GM12878 (cell line): ENCODE measurements around the gene BCKDHB. TPM values are rescaled to one million over a fixed set of nuclear protein-coding genes. Genes with fewer than 3 reads are reported as not detected.

ENCODE experiments used
- BACH1 ChIP-seq: fragments of 450-650 bp; IDR thresholded peaks from 2 replicates; pipeline ENCODE4 v1.6.1; 2017; ENCODE audit warnings: mild to moderate bottlenecking, borderline replicate concordance
- BCL3 ChIP-seq: IDR thresholded peaks from 2 replicates; pipeline ENCODE4 v1.6.1; 2011; ENCODE audit warnings: borderline replicate concordance, low read depth, mild to moderate bottlenecking, moderate library complexity, low read length; ENCODE audit not compliant: insufficient read depth, poor library complexity, severe bottlenecking
- CREM ChIP-seq: IDR thresholded peaks from 2 replicates; pipeline ENCODE4 v1.6.1; 2014; ENCODE audit warnings: antibody characterized with exemption, low read depth
- DPF2 ChIP-seq: fragments of 450-650 bp; IDR thresholded peaks from 2 replicates; pipeline ENCODE4 v1.6.1; 2017; ENCODE audit warnings: mild to moderate bottlenecking
- GABPA ChIP-seq: IDR thresholded peaks from 2 replicates; pipeline ENCODE4 v1.6.1; 2014; ENCODE audit warnings: antibody characterized with exemption, low read depth, mild to moderate bottlenecking, inconsistent platforms
- HDGF ChIP-seq: fragments of 450-650 bp; IDR thresholded peaks from 2 replicates; pipeline ENCODE4 v1.6.1; 2016; ENCODE audit warnings: antibody characterized with exemption
- IKZF1 ChIP-seq: fragments of 450-650 bp; conservative IDR thresholded peaks from 2 replicates; pipeline ENCODE4 v1.6.1; 2017; ENCODE audit warnings: antibody characterized with exemption, mild to moderate bottlenecking
- JUNB ChIP-seq: IDR thresholded peaks from 2 replicates; pipeline ENCODE4 v1.6.1; 2016; ENCODE audit warnings: antibody characterized with exemption, mild to moderate bottlenecking
- MTA2 ChIP-seq: fragments of 450-650 bp; IDR thresholded peaks from 2 replicates; pipeline ENCODE4 v1.6.1; 2016; ENCODE audit warnings: low read depth, mild to moderate bottlenecking, moderate library complexity
- PBX3 ChIP-seq: IDR thresholded peaks from 2 replicates; pipeline ENCODE4 v1.6.1; 2011; ENCODE audit warnings: mild to moderate bottlenecking, low read depth, low read length, moderate library complexity; ENCODE audit not compliant: insufficient replicate concordance
- RAD21 ChIP-seq: IDR thresholded peaks from 2 replicates; pipeline ENCODE4 v1.6.1; 2011; ENCODE audit warnings: mild to moderate bottlenecking, low read depth, low read length, moderate library complexity; ENCODE audit not compliant: insufficient read depth
- RBBP5 ChIP-seq: fragments of 200-600 bp; sonication (generic); conservative IDR thresholded peaks from 2 replicates; pipeline ENCODE4 v1.6.1; 2016
- RELB ChIP-seq: fragments of 450-650 bp; IDR thresholded peaks from 2 replicates; pipeline ENCODE4 v1.6.1; 2017; ENCODE audit warnings: low read depth, mild to moderate bottlenecking, moderate library complexity
- RUNX3 ChIP-seq: IDR thresholded peaks from 2 replicates; pipeline ENCODE4 v1.6.1; 2012; ENCODE audit warnings: low read length, inconsistent platforms
- SRF ChIP-seq, 2 experiments: IDR thresholded peaks; 2 replicates each; pipeline ENCODE4 v1.6.1; 2011; ENCODE audit warnings: low read depth in 2 of 2, low read length in 2 of 2, mild to moderate bottlenecking in 1 of 2, moderate library complexity in 1 of 2
- TAF1 ChIP-seq: IDR thresholded peaks from 2 replicates; pipeline ENCODE4 v1.6.1; 2011; ENCODE audit warnings: mild to moderate bottlenecking, low read depth, low read length, borderline replicate concordance
- polyA plus RNA-seq, 11 experiments: library from polyadenylated mRNA; depleted of rRNA in 4 of 11; unstranded in 6 of 11; stranded (reverse) in 5 of 11; fragments of >200 nt; fragmentation: Nextera tagmentation in 4 of 11; fragmentation: Illumina TruSeq in 1 of 11; extraction: Ambion mirVana in 4 of 11; extraction: Trizol in 1 of 11; gene quantifications; 1 replicate in 1 of 11; 2 replicates in 10 of 11; pipeline versions ENCODE4 v1.2.1 to v1.2.3, GENCODE V29; 2011 to 2016; ENCODE audit warnings: inconsistent platforms in 2 of 11, missing spikeins in 2 of 11, low read depth in 1 of 11
- total RNA-seq, 4 experiments: library from RNA; depleted of rRNA in 3 of 4; stranded (reverse); fragments of >200 nt in 3 of 4; fragmentation: Illumina TruSeq in 1 of 4; extraction: Trizol in 1 of 4; gene quantifications; 2 replicates each; pipeline versions ENCODE4 v1.2.1 to v1.2.3, GENCODE V29; 2013 to 2021

BCKDHB gene
- total and polyA plus RNA-seq, 10 of the 15 experiments (the other 5 are each of a cell fraction or from before 2014, with no cell fraction given): 12.9 to 57.1 (median 25.3) TPM

- TF ChIP-seq RBBP5 (no peak), RUNX3 (peak; percentile 73), DPF2 (peak; percentile 51; the same call in 1 of the 2 replicates), BACH1 (no peak), JUNB (peak; percentile 93), RAD21 (no peak), MTA2 (peak; percentile 54; the same call in 1 of the 2 replicates), GABPA (peak; percentile 44; the same call in 1 of the 2 replicates), TAF1 (no peak), SRF (IDR thresholded peaks at IDR 0.05; ENCODE audit: low read depth in 2 of 2, low read length in 2 of 2) (no peak), PBX3 (no peak), RELB (0 out of 2 replicates have a peak, but pooled peaks have one; percentile 33), IKZF1 (peak; percentile 68), BCL3 (no peak), CREM (peak; percentile 72), HDGF (no peak)
Measured at GRCh38 chr6:80165143-80165542, 58.7 kb downstream of the BCKDHB start (continued).
